ENCODE results near the gene CD3D. TPM values are rescaled to one million over a fixed set of nuclear protein-coding genes. Genes with fewer than 3 reads are reported as not detected.
"Not testable (repeated sequence)": the region's sequence is repeated elsewhere in the genome, so short reads cannot be mapped to it uniquely, and the experiment has no call there.

The CD3D gene
- total and polyA plus RNA-seq, 2 donors (not counting 3 experiments of a cell fraction or from before 2014, with no cell fraction given): not detected

DNA sequence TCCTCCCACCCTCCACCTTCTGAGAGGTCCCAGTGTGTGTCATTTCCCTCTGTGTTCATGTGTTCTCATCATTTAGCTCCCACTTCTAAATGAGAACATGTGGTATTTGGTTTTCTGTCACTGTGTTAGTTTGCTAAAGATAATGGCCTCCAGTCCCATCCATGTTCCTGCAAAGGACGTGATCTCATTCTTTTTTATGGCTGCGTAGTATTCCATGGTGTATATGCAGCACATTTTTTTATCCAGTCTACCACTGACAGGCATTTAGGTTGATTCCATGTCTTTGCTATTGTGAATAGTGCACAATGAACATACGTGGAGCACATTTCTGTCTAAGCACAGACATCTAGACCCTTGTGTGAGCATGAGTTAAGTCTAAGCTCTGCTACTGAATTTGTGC lies 32.2 kb downstream of the CD3D start:
- Histone ChIP-seq H3K4me1 (ENCODE audit: control insufficient read depth, extremely low read depth, insufficient read depth, low read length) (no peaks in the 10 kb centered on the region), H3K79me2 (ENCODE audit: control insufficient read depth, insufficient read depth, low read length) (no peaks in the 10 kb centered on the region), H3K4me2 (ENCODE audit: insufficient read depth, low read length) (no peak overlapping the region), H3K9me1 (replicated peaks; ENCODE audit: control insufficient read depth, extremely low read depth, insufficient read depth, low read length) (no peaks in the 10 kb centered on the region), H3K36me3 (ENCODE audit: control insufficient read depth in 2 of 2, extremely low read depth in 1 of 2, insufficient read depth in 2 of 2, low read length in 2 of 2) (no peaks in the 10 kb centered on the region), H3K9me3 (replicated peaks; ENCODE audit: control insufficient read depth, insufficient read depth, low read length) (no peaks in the 10 kb centered on the region), H2AFZ (ENCODE audit: low read depth, low read length) (no peak overlapping the region), H4K20me1 (replicated peaks; ENCODE audit: control insufficient read depth, extremely low read depth, insufficient read depth, low read length) (no peaks in the 10 kb centered on the region), H3K27me3 (ENCODE audit: control insufficient read depth in 2 of 2, insufficient read depth in 2 of 2, low read length in 2 of 2) (peaks cover 7 to 12% of the 10 kb centered on the region in 2 experiments), H3K27ac (ENCODE audit: insufficient read depth, low read depth, low read length) (no peak overlapping the region), H3K4me3 (replicated peaks in 1 of 3; ENCODE audit: insufficient read depth in 1 of 3, low read depth in 1 of 3, low read length in 3 of 3) (no peak overlapping the region), H3K9ac (replicated peaks; ENCODE audit: extremely low read depth, insufficient read depth, low read length) (no peak overlapping the region)
- CTCF ChIA-PET: interaction anchor here (1.1 to 2.4 kb wide), 4 partner anchors 14 to 140 kb away, joined by 3 to 23 read pairs (median 10); no protein-coding TSS in a partner anchor
- DNase-seq (ENCODE audit: low read depth, low spot score) (no peak), FAIRE-seq (no peak)
- dilution Hi-C loops (cut with MboI; ENCODE audit: extremely low pct_ligation_motif_present, low sequenced_read_pairs) (no loop called here), intact Hi-C loops (cut with micrococcal nuclease) (no loop called here)
- POLR2A ChIA-PET: no interaction called here
- no TSS peak for BruUV-seq (replicated peaks)
- no peak for TF ChIP-seq FOS (IDR thresholded peaks at IDR 0.05; ENCODE audit: borderline replicate concordance, insufficient read depth, low read length)
- no peak for TF ChIP-seq JUN (IDR thresholded peaks at IDR 0.05; ENCODE audit: borderline replicate concordance, insufficient read depth, insufficient read length, low read depth)
- TF ChIP-seq MAX (IDR thresholded peaks at IDR 0.05; ENCODE audit: insufficient read depth, insufficient read length): no peak
- no peak for TF ChIP-seq POLR2A (IDR thresholded peaks at IDR 0.05; ENCODE audit: low read depth, low read length)
- no peak for TF ChIP-seq EZH2 (IDR thresholded peaks at IDR 0.05; ENCODE audit: borderline replicate concordance, low read depth, low read length, severe bottlenecking)
- no peak for TF ChIP-seq GATA2 (IDR thresholded peaks at IDR 0.05; ENCODE audit: insufficient read depth, insufficient read length, low read depth, low read length)
- no peak for TF ChIP-seq POLR2AphosphoS5 (IDR thresholded peaks at IDR 0.05; ENCODE audit: insufficient read depth, low read depth, low read length)
- no peak for TF ChIP-seq MYC (IDR thresholded peaks at IDR 0.05; ENCODE audit: low read depth, low read length)
- no peak for TF ChIP-seq CTCF (IDR thresholded peaks at IDR 0.05; ENCODE audit: extremely low read depth in 1 of 2, insufficient read depth in 1 of 2, low read depth in 1 of 2, low read length in 2 of 2)

GRCh38 chr11:118308995-118309528 lies 33.4 kb downstream of the CD3D start:
- CTCF ChIA-PET: interaction anchor here (0.7 to 2.9 kb wide), 4 partner anchors 8 to 111 kb away, joined by 4 to 15 read pairs (median 8); no protein-coding TSS in a partner anchor
- H3K27me3 ChIP-seq (ENCODE audit: control insufficient read depth in 2 of 2, insufficient read depth in 2 of 2, low read length in 2 of 2): peaks cover 3 to 12% of the 10 kb centered on the region in 2 experiments
- H2AFZ ChIP-seq (ENCODE audit: low read depth, low read length); H3K9ac ChIP-seq (replicated peaks; ENCODE audit: extremely low read depth, insufficient read depth, low read length); POLR2A ChIA-PET; H3K79me2 ChIP-seq (ENCODE audit: control insufficient read depth, insufficient read depth, low read length); FAIRE-seq; H4K20me1 ChIP-seq (replicated peaks; ENCODE audit: control insufficient read depth, extremely low read depth, insufficient read depth, low read length); H3K36me3 ChIP-seq (ENCODE audit: control insufficient read depth in 2 of 2, extremely low read depth in 1 of 2, insufficient read depth in 2 of 2, low read length in 2 of 2); DNase-seq (ENCODE audit: low read depth, low spot score); intact Hi-C loops (cut with micrococcal nuclease); dilution Hi-C loops (cut with MboI; ENCODE audit: extremely low pct_ligation_motif_present, low sequenced_read_pairs); H3K4me1 ChIP-seq (ENCODE audit: control insufficient read depth, extremely low read depth, insufficient read depth, low read length); BruUV-seq (replicated peaks); H3K4me3 ChIP-seq (replicated peaks in 1 of 3; ENCODE audit: insufficient read depth in 1 of 3, low read depth in 1 of 3, low read length in 3 of 3); H3K4me2 ChIP-seq (ENCODE audit: insufficient read depth, low read length); H3K9me3 ChIP-seq (replicated peaks; ENCODE audit: control insufficient read depth, insufficient read depth, low read length); H3K27ac ChIP-seq (ENCODE audit: insufficient read depth, low read depth, low read length); H3K9me1 ChIP-seq (replicated peaks; ENCODE audit: control insufficient read depth, extremely low read depth, insufficient read depth, low read length): not testable (repeated sequence)
